ENCODE results near the gene UBAC2. TPM values are rescaled to one million over a fixed set of nuclear protein-coding genes. Genes with fewer than 3 reads are reported as not detected.
"Not testable (repeated sequence)": the region's sequence is repeated elsewhere in the genome, so short reads cannot be mapped to it uniquely, and the experiment has no call there.

The UBAC2 gene
- total RNA-seq, 2 donors from 2014 or later, result 40.2 to 43.0 TPM

DNA sequence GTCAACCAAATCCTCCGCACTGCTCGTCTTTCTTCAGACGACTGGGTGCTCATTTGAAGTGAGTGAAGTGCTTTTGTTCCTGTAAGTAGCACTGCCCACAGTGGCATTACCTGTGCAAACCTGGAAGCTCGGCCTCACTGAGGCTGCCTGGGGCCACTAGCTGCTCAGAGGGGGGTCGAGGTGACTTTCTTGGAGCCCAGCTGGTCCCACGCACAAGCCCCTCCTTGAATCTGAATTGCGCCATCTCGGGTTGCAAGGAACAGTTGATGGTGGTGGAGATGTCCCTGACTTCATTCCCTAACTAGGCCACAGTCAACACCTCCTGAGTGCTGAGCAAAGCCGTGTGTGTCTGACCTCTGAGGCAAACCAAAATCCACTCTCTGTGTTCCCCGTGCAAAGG lies 185.8 kb downstream of the UBAC2 start:
- DNase-seq (no peak), ATAC-seq (peak in 1 of 2 donors; percentile 35)
- intact Hi-C loops (cut with DNase I), result loop anchor here in 1 of 2 donors (5.0 kb wide), 1 partner anchor 51 kb away; no protein-coding TSS in a partner anchor

DNA sequence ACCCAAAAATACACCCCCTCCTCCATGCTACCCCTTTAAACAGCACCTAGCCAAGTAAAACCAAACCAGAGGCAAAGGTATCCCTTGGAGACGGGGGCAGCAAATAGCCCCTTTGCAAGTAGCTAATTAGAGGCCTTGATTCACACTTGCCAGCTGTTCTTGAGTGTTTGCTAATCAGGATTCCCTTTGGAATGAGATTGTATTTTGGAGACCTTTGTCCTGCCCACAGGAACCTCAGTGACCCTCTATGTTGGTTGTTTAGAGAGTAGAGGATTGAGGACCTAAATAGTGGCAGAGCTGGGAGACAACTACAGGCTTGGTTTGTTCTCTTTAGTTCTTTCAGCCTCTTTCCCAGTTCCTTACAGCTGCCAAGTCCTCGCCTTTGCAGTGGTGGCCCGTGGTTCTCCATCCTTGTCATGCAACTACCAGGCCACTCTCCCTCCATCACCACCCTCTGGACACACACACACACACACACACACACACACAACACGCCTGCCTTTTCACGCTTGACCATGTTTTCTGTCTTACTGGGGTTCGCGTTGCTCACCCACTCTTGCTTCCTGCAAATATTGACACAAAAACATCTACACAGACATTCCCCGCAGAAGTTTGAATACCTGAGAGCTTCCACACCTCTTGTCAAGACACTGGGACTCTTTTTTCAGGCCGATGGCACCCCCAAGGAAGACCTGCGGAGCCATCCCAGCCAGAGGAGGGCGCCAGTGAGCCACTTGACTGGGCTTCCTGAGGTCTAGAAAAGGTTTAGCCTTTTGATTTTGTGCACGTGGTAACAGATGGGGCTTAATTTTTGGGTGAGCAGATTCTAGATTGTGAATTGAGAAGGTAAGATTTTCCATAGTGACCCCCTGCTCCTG lies 186.5 kb downstream of the UBAC2 start:
- DNase-seq (peak; percentile 49), ATAC-seq (no peak)
- intact Hi-C loops (cut with DNase I), result loop anchor here in 1 of 2 donors (5.0 kb wide), 1 partner anchor 50 kb away; no protein-coding TSS in a partner anchor

DNA sequence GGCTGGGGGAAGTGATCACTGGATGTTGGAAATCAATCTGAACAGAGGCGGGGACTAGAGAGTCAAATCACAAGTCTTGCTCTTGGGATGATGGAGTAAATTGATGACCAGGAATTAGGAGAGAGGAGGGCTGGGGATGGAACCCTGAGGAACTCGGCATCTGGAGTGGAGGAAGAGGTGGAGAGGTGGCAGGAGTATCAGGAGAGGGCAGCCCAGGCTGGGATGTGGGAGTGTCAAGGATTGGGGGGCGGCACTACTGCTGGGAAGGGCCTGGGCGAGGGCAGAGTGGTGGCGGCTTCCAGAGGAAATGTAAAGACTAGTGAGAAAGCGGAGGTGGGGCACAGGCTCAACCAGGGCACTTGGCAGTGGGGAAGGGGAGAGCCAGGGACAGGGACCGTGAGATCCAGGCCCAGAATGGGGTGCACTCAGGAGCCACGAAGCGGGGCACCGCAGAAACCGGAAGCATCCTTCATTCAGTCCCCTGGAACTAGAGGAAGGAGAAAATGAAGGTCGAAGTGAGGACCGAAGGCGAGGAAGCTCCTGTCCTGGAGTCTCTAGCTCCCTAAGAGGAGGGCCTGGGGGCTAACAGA lies 187.8 kb downstream of the UBAC2 start:
- ATAC-seq (no peak), DNase-seq (no peak)
- intact Hi-C loops (cut with DNase I), result loop anchor here in 1 of 2 donors (5.0 kb wide), 1 partner anchor 49 kb away; no protein-coding TSS in a partner anchor

DNA sequence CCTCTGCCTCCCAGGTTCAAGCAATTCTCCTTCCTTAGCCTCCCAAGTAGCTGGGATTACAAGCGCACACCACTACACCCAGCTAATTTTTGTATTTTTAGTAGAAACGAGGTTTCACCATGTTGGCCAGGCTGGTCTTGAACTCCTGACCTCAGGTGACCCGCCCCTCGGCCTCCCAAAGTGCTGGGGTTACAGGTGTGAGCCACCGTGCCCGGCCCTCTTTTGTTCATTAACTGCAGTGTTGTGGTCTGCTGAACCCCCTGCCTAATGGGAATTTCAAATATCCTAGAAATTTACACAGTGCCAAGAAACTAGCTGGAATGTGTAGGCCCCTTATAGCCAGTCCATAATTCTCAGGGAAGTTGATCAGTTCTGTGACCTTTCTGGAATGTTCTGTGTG lies 188.4 kb downstream of the UBAC2 start:
- not testable (repeated sequence) for DNase-seq, ATAC-seq
- intact Hi-C loops (cut with DNase I), result loop anchor here in 1 of 2 donors (5.0 kb wide), 1 partner anchor 48 kb away; no protein-coding TSS in a partner anchor

DNA sequence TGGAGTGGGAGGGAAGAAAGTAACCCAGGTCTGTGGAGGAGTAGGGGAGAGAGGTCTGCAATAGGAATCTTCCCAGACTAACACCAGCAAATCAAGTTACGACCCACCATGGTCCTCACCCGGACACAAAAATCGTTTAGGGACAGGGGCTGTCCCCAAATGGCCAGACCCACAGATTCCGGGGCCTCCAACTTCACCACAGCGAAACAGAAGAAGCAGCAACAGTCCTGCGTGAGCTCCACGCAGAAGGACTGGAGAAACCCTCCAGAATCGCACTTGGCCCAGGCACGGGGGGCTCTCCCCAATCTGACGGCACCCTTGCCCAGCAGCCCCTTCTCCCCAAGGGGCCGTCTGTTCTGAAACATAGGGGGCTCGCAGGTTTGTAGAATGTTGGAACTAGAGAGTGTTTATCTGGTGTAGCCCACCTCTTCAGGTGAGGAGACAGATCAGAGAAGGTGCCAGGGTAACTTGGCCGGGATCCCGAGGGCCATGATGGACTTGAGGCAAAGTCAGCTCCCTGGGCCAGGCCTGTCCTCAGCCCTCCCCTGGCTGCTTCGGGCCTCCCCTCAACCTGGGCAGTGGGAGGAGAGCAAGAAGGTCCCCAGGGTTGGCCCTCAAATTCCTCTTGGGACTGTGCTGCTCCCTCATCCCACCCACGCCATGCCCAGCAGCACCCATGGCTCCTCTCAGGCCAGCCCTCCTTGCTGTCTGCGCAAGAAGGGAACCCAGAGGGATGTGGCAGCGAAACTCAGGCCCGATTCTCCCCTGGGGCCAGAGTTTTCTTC lies 189.1 kb downstream of the UBAC2 start:
- ATAC-seq, result no peak
- no peak for DNase-seq
- intact Hi-C loops (cut with DNase I), result loop anchor here in 1 of 2 donors (5.0 kb wide), 1 partner anchor 48 kb away; no protein-coding TSS in a partner anchor

DNA sequence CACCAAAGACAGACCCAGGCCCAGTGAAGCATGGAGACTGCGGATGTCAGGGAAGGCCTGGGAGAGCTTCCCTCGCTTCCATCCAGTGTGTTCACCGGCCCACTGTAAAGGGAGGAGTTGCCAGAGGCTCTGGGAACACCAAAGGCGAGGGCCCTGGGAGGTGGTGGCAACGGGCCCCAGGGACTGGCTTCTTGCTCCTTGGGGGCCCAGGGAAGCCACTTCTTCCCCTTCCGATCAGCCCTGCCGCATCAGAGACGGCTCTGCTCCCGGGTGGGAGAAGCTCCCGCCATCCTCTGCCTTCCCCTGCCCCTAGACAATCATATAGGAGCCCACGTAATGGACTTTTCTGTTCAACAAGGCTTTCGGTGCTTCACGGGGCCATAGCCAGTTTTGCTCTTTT lies 189.9 kb downstream of the UBAC2 start:
- no peak for DNase-seq
- intact Hi-C loops (cut with DNase I), result no loop called here
- ATAC-seq, result no peak

DNA sequence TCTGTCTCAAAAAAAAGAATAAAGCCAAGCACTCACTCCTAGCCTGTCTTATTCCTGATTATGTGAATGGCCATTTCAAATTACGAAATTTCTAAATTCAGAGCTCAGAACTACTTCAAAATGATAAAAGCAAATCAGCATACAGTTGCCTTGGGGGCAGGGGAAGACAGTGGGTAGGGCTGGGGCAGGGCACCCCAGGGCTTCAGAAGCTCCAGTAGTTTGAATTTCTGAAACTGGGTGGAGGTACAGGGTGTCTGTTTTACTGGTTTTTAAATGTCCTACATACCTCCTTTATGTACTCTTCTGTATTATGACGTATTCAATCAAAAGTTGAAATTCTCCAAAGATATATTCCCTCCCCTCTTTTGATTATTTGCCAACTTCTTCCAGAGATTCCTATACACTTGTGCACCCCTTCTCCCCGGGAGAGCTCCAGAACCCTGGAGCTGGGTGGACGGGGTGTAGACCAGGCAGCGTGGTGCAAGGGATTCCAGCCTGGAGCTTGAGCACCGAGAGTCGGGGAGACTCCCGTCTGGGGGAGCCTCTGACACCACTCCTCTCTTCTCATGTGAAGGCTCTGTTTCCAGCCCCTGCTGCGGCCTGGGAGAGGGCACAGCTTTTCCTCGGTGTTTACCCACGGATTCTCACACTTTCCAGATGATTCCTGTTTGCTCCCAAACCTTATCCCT lies 191.3 kb downstream of the UBAC2 start:
- no peak for DNase-seq
- no peak for ATAC-seq
- intact Hi-C loops (cut with DNase I), result no loop called here

DNA sequence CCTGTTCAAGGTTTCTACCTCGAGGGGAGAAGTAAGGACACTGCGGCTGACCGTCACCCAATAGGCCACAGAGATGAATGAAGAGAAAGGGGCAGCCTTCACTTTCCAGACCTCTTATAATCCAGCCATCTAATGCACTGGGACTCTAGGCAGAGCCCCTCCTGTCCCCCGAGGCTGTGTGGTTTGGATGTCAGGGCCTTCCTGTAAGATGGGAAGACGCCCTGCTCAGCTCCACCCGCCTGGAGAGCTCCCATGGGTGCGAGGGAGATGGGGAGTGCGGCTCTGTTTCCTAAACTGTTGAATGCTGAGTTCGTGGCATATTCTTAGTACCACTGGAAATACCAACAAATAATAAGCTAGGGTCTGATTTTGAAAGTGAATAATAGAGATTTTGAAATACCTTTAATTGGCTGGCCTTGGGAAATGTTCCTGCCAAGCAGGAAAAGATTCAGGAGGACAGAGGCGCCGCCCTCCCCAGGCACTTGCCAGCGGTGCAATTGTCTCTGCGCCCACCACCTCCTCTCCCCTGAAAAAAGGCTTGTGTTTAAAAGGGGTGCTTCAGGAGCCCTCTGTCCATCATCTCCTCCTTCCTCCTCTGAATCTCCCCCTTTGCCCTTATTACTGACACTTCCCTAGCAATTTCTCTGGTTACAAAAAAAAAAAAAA lies 191.9 kb downstream of the UBAC2 start:
- intact Hi-C loops (cut with DNase I), result no loop called here
- no peak for DNase-seq
- no peak for ATAC-seq

DNA sequence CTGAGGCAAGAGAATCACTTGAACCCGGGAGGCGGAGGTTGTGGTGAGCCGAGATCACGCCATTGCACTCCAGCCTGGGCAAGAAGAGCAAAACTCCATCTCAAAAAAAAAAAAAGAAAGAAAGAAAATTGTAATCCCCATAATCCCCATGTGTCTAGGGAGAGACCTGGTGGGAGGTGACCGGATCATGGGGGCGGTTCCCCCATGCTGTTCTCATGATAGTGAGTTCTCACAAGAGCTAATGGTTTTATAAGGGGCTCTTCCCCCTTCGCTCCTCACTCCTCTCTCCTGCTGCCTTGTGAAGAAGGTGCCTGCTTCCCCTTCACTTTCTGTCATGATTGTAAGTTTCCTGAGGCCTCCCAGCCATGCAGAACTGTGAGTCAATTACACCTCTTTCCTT lies 192.7 kb downstream of the UBAC2 start:
- intact Hi-C loops (cut with DNase I); DNase-seq; ATAC-seq: not testable (repeated sequence)

DNA sequence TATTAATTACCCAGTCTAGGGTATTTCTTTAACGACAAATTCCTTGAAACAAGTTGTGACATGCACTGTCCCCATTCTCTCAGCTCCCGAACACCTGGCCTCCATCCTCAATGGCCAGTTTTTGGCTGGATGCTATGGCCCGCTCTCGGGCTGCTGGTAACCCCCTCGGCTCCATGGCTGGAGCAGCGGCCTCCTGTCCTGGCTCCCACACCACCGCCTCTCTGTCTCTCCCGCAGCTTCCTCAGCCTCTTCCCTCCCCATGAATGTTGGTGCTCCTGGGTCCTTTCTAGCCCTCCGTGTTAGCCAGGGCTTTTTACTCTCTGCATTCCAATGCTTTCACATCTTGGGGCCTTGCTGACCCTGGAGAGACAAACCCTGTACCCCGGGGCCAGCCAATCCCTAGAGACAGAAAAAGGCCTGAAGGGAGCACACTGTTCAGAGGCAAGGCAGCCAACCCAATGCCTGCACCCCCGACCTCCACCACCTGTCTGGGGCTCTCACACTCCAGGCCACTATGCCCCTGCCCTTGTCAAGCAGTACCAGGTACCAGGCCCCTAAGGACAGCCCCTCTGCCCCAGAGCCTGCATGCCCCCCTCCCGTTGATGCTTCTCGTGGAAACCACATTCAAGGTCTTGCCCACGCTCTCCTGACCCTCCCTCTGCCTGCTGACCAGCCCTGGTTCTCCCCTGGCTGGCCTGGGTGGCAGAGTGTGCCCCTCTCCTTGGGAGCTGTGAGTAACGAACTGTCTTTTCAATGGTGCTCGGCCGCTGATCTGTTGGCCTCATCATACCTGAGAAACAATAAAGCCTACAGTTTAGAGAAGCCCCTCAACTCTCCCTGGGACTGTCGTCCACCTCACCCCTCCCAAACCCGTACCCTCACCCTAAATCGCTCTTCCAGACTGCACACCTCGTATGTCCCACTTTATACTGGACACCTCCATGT lies 193.4 kb downstream of the UBAC2 start:
- intact Hi-C loops (cut with DNase I), result no loop called here
- DNase-seq (no peak), ATAC-seq (no peak)

DNA sequence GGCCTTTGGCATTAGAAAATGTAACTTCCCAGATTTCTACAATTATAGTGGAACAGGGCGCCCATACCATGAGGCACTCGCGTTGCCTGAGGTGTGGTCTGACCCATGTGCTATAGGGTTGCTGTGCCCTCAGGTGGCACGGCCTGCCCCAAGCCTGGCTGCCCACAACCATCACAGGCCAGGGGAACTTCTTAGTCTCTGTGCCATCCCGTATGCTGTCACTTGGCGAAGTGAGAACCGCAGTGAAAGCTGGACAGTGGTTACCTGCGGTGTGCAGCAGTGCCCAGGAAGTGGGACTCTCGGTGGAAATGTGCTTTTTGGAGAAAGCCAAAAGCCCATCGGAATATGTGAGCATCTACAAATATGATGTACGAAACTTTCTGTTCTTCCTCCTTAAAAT lies 194.8 kb downstream of the UBAC2 start:
- no peak for DNase-seq
- intact Hi-C loops (cut with DNase I), result no loop called here

DNA sequence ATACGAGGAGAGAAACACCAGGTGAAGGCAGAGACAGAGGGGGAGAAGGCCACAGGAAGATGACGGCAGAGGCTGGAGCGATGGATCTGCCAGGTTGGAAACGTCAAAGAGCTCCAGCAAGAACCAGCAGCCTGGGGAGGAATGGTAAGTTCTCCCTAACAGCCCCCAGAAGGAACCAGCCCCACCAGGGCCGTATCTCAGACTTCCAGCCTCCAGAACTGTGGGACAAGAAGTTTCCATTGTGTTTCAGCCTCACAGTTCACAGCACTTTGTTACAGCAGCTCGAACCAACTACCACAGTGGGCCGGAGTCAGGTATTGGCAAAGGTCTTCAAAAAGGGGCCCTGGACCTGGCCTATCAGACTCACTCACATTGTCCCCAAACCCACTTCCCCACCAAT lies 195.8 kb downstream of the UBAC2 start:
- DNase-seq (no peak), ATAC-seq (no peak)
- intact Hi-C loops (cut with DNase I), result no loop called here

More for the DNA sequence above, 194.8 kb downstream of the UBAC2 start:
- no peak for ATAC-seq

DNA sequence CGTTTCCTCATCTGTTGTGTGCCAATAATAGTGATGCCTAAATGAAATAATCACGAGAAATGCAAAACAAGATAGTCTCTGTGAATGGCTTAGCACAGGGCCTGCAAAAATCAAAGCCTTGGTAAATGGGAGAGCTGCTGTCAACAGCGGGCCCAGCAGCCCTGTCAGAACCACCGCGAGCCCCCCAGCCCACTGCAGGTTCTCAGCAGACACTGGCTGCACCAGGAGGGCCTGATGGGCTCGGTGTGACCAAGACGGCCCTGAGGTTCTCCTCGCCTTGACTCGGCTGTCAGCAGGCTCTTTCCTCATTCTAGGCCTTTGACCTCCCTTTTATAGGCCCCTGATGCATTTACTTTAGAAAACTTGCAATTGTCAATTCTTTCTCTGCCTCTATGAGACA lies 197.4 kb downstream of the UBAC2 start:
- DNase-seq, result no peak
- intact Hi-C loops (cut with DNase I), result no loop called here
- no peak for ATAC-seq

DNA sequence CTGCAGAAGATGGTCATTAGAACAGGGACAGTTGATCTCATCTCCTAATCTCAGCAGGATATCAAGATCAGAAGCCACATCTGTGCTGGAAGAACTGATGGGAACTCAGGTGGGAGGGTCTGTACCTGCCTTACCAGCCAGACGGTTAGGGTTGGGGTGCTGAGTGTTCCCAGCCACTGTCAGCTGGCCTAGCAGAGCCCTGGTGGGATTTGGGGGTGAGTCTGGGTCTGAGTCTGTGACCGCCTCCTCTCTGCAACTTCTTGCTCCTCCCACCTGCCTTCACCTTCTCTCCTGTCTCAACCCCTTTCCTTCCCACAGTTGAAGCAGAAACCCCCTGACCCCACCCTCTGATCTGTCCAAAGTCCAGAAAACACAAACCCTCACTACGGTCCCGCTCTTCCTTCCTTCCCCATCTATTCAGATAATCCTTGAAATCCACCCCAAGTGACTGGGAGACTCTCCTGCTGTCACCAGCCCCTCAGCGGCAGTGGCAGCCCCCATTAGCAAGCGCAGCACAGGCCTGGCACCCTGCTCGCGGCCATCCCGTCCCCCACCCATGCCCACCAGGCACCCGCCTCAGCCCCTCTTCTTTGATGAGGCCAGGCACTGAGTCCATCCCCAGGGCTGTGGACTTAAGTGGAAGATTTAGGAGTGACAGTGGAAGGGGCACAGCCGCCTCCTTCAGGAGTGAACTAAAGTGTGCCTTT lies 198.4 kb downstream of the UBAC2 start:
- no peak for DNase-seq
- intact Hi-C loops (cut with DNase I), result no loop called here
- ATAC-seq, result no peak

DNA sequence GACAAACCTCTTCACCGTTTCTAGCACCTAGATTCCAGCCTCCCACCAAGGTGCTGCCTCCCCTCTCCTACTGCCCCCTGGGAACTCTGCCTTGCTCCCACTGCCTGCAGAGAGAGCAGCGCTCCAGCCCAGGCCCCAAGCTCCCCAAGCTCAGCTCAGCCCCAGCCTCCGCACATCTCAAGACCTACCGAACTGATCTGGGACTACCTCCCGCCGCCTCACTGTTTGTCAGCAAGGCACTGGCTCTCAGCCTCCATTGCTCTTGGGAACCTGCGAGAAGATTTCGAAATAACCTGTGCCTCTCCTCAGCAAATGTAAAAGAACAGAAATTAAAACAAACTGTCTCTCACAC lies 198.9 kb downstream of the UBAC2 start:
- intact Hi-C loops (cut with DNase I), result no loop called here
- ATAC-seq (no peak), DNase-seq (no peak)

DNA sequence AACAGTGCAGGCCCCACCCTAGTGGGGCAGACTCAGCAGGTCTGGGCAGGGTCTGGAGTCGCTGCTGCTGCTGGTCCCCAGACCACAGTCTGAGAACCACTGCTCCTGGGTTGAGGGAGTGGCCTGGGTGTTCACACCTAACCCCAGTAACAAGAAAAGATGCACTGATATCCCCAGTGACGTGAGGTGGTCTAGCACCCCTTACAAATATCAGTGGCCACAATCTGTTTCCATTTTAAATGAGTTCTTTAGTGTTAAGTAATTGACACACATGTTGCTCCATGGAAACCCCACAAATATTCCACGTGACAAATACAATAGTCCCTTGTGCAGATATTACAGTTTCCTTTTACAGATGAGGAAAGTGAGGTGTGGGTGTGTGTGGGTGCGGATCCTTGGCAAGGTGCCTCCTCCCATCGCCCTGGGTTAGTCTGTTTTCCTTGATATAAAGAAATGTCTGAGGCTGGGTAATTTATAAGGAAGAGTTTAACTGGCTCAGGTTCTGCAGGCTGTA lies 202.9 kb downstream of the UBAC2 start:
- ATAC-seq, result no peak
- no peak for DNase-seq
- intact Hi-C loops (cut with DNase I), result no loop called here
